Sigmoid colon (tissue), 7 donors: ENCODE results near the gene LAPTM5. TPM values are rescaled to one million over a fixed set of nuclear protein-coding genes. Genes with fewer than 3 reads are reported as not detected.
A peak's percentile ranks its signal among the peaks of the same experiment; 100 is the strongest.

ENCODE experiments used
- DNase-seq: peaks from one replicate; pipeline ENCODE4 v3.0.0-alpha.2; 2019
- H3K27ac ChIP-seq, 4 donors: fragments of 200-600 bp; sonication (generic); one replicate each; pipeline ENCODE4 v1.5.1; 2016 to 2019; ENCODE audit warnings: mild to moderate bottlenecking in 1 of 4
- H3K27me3 ChIP-seq, 3 donors: fragments of 200-600 bp; sonication (generic); one replicate each; pipeline ENCODE4 v1.5.1; 2019; ENCODE audit warnings: mild to moderate bottlenecking in 1 of 3
- H3K36me3 ChIP-seq, 4 donors: fragments of 200-600 bp; sonication (generic); one replicate each; pipeline ENCODE4 v1.5.1; 2016 to 2019
- H3K4me1 ChIP-seq, 4 donors: fragments of 200-600 bp; sonication (generic); one replicate each; pipeline ENCODE4 v1.5.1; 2017 to 2019
- H3K4me3 ChIP-seq, 4 donors: fragments of 200-600 bp; sonication (generic); one replicate each; pipeline ENCODE4 v1.5.1; 2017 to 2019; ENCODE audit warnings: mild to moderate bottlenecking in 2 of 4, moderate library complexity in 1 of 4
- H3K9me3 ChIP-seq, 4 donors: fragments of 200-600 bp in 3 of 4; sonication (generic) in 3 of 4; one replicate each; pipeline versions ENCODE4 v1.5.1 to v1.6.1; 2013 to 2019
- CTCF ChIP-seq, 4 experiments: fragments of 450-650 bp in 3 of 4; fragments of 200-600 bp in 1 of 4; IDR thresholded peaks; one replicate each; pipeline ENCODE4 v1.5.1; 2016 to 2019; ENCODE audit warnings: antibody characterized with exemption in 4 of 4, mild to moderate bottlenecking in 3 of 4, moderate library complexity in 2 of 4
- EP300 ChIP-seq, 4 donors: sonication (generic); formaldehyde crosslinking; IDR thresholded peaks; one replicate each; pipeline ENCODE4 v1.6.1; 2017; ENCODE audit warnings: antibody characterized with exemption in 4 of 4
- POLR2A ChIP-seq, 2 donors: fragments of 450-650 bp; IDR thresholded peaks; one replicate each; pipeline ENCODE4 v1.6.1; 2016; ENCODE audit warnings: antibody characterized with exemption in 2 of 2, mild to moderate bottlenecking in 2 of 2, moderate library complexity in 2 of 2
- POLR2AphosphoS5 ChIP-seq, 4 donors: sonication (generic); formaldehyde crosslinking; IDR thresholded peaks; one replicate each; pipeline ENCODE4 v1.6.1; 2017; ENCODE audit warnings: antibody characterized with exemption in 4 of 4
- WGBS, 2 donors: extraction: QIAGEN DNeasy Blood & Tissue Kit; methylation state at CpG; one replicate each; pipeline ENCODE4 v1.1.7; 2013; 5-methylcytosine and 5-hydroxymethylcytosine counted together
- intact Hi-C: fragments of 100-400 bp; cut with DNase I; formaldehyde crosslinking; loops from one replicate; pipeline ENCODE4 v1.15.1; 2023
- polyA plus RNA-seq, 3 donors: library from polyadenylated mRNA; stranded (reverse); fragments of 200-250 nt; gene quantifications; one replicate each; pipeline ENCODE4 v1.2.3, GENCODE V29; 2013
- total RNA-seq, 4 donors: library from RNA; depleted of rRNA; stranded (reverse); fragments of >200 nt; gene quantifications; one replicate each; pipeline ENCODE4 v1.1.0, GENCODE V29; 2016
- donor health status: healthy with polysubstance abuse.
- donor health status: Bipolar disorder and iron deficiency.
- donor health status: healthy.

The LAPTM5 gene
- total and polyA plus RNA-seq, 7 donors = 30.2 to 219 (median 47.4) TPM

GRCh38 chr1:30745834-30746208 lies 11.8 kb downstream of the LAPTM5 start:
- no peak for DNase-seq
- TF ChIP-seq EP300 (IDR thresholded peaks at IDR 0.05) (no peak), POLR2AphosphoS5 (IDR thresholded peaks at IDR 0.05) (no peak), POLR2A (IDR thresholded peaks at IDR 0.05) (no peak), CTCF (IDR thresholded peaks at IDR 0.05) (no peak)
- no peaks in the 10 kb centered on the region for H3K9me3 ChIP-seq
- no peaks in the 10 kb centered on the region for H3K4me1 ChIP-seq
- WGBS, 2 donors = 48 to 55% methylated on average over 4 of the region's 4 CpGs
- H3K4me3 ChIP-seq = no peak overlapping the region
- no peaks in the 10 kb centered on the region for H3K27me3 ChIP-seq
- H3K36me3 ChIP-seq = no peaks in the 10 kb centered on the region
- intact Hi-C loops = no loop called here
- peak overlapping the region in 1 of 4 donors; percentile 14 for H3K27ac ChIP-seq

GRCh38 chr1:30745156-30745833 lies 12.3 kb downstream of the LAPTM5 start:
- H3K4me3 ChIP-seq = no peak overlapping the region
- no peaks in the 10 kb centered on the region for H3K9me3 ChIP-seq
- H3K36me3 ChIP-seq = no peaks in the 10 kb centered on the region
- peak overlapping the region in 1 of 4 donors; percentile 14 for H3K27ac ChIP-seq
- no peak for DNase-seq
- no peak for TF ChIP-seq CTCF (IDR thresholded peaks at IDR 0.05)
- no peak for TF ChIP-seq POLR2A (IDR thresholded peaks at IDR 0.05)
- no peak for TF ChIP-seq EP300 (IDR thresholded peaks at IDR 0.05)
- no peak for TF ChIP-seq POLR2AphosphoS5 (IDR thresholded peaks at IDR 0.05)
- intact Hi-C loops = no loop called here
- no peaks in the 10 kb centered on the region for H3K4me1 ChIP-seq
- no peaks in the 10 kb centered on the region for H3K27me3 ChIP-seq
- WGBS, 2 donors = 46 to 64% methylated on average over 14 of the region's 14 CpGs

GRCh38 chr1:30744060-30744756 lies 13.4 kb downstream of the LAPTM5 start:
- no peaks in the 10 kb centered on the region for H3K36me3 ChIP-seq
- 47 to 76% methylated on average over 7 of the region's 7 CpGs for WGBS, 2 donors
- peak overlapping the region in 1 of 4 donors; percentile 30 for H3K27ac ChIP-seq
- no peaks in the 10 kb centered on the region for H3K9me3 ChIP-seq
- intact Hi-C loops = no loop called here
- H3K4me3 ChIP-seq = no peak overlapping the region
- DNase-seq = no peak
- TF ChIP-seq POLR2A (IDR thresholded peaks at IDR 0.05) (no peak), POLR2AphosphoS5 (IDR thresholded peaks at IDR 0.05) (no peak), EP300 (IDR thresholded peaks at IDR 0.05) (no peak), CTCF (IDR thresholded peaks at IDR 0.05) (no peak)
- H3K27me3 ChIP-seq = no peaks in the 10 kb centered on the region
- H3K4me1 ChIP-seq = no peaks in the 10 kb centered on the region

GRCh38 chr1:30743584-30744059 lies 14.0 kb downstream of the LAPTM5 start:
- Histone ChIP-seq H3K36me3 (no peaks in the 10 kb centered on the region), H3K9me3 (no peaks in the 10 kb centered on the region), H3K27me3 (no peaks in the 10 kb centered on the region), H3K4me1 (no peaks in the 10 kb centered on the region), H3K27ac (peak overlapping the region in 1 of 4 donors; percentile 30), H3K4me3 (no peak overlapping the region)
- WGBS, 2 donors = 33 to 63% methylated on average over 4 of the region's 4 CpGs
- no peak for DNase-seq
- intact Hi-C loops = no loop called here
- no peak for TF ChIP-seq POLR2AphosphoS5 (IDR thresholded peaks at IDR 0.05)
- no peak for TF ChIP-seq POLR2A (IDR thresholded peaks at IDR 0.05)
- TF ChIP-seq EP300 (IDR thresholded peaks at IDR 0.05) = no peak
- no peak for TF ChIP-seq CTCF (IDR thresholded peaks at IDR 0.05)
